Measurements from ENCODE around the gene GALNT18.
A peak's percentile ranks its signal among the peaks of the same experiment; 100 is the strongest.

The GALNT18 gene

DNA sequence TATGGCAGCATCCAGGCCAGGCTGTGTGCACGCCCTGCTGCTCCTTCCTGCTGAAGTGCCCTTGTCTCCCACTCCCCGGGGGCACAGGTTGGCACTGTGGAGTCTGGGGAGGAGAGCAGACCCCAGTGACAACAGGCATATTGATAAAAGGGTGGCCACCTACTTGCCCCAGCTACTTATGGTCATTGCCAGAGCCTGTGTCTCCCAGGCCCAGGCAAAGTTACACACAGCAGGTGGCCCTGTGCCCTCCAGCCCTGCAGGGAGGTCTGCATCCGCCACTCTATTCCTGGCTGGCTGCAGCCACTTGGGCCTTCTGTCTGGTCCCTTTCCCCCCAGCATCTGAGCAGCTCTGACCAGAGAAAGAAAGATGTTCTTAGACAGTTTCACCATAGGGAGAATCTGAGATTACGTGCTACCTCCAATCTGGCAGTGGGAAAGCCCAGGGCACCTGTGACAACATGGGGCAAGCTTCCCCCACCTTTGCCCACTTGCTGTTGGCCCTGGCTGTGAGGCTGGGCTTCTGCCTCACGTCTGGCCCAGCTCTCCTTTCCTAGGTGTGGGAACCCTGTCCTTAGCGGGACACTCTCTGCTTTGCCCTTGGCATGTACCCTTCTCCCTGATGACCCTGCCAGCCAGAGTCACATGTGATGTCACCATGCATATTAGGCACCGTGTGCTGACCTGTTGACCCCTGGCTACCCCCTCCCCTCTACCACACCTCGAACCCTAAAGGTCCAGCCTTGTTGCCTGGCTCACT lies 243.4 kb downstream of the GALNT18 start:
- ChIA-PET CTCF (interaction anchor here (1.5 kb wide), 1 partner anchor 10 kb away, joined by 5 read pairs; no protein-coding TSS in a partner anchor), POLR2A (no interaction called here)
- DNase-seq (ENCODE audit: extremely low spot score) = no peak
- TF ChIP-seq, protein P1, sequence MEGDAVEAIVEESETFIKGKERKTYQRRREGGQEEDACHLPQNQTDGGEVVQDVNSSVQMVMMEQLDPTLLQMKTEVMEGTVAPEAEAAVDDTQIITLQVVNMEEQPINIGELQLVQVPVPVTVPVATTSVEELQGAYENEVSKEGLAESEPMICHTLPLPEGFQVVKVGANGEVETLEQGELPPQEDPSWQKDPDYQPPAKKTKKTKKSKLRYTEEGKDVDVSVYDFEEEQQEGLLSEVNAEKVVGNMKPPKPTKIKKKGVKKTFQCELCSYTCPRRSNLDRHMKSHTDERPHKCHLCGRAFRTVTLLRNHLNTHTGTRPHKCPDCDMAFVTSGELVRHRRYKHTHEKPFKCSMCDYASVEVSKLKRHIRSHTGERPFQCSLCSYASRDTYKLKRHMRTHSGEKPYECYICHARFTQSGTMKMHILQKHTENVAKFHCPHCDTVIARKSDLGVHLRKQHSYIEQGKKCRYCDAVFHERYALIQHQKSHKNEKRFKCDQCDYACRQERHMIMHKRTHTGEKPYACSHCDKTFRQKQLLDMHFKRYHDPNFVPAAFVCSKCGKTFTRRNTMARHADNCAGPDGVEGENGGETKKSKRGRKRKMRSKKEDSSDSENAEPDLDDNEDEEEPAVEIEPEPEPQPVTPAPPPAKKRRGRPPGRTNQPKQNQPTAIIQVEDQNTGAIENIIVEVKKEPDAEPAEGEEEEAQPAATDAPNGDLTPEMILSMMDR (IDR thresholded peaks at IDR 0.05; ENCODE audit: control extremely low read depth, extremely low read depth, low read depth, missing control alignments) = no peak

GRCh38 chr11:11374358-11375148 lies 247.3 kb downstream of the GALNT18 start:
- ChIA-PET CTCF (no interaction called here), POLR2A (interaction anchor here (0.6 kb wide), 1 partner anchor 307 kb away, joined by 3 read pairs; no protein-coding TSS in a partner anchor)
- TF ChIP-seq, protein P1 (IDR thresholded peaks at IDR 0.05; ENCODE audit: control extremely low read depth, extremely low read depth, low read depth, missing control alignments) = no peak
- no peak for DNase-seq (ENCODE audit: extremely low spot score)

- no peak for DNase-seq (ENCODE audit: extremely low spot score)
- CTCF ChIA-PET = no interaction called here
- POLR2A ChIA-PET = no interaction called here
- TF ChIP-seq, protein P1 (IDR thresholded peaks at IDR 0.05; ENCODE audit: control extremely low read depth, extremely low read depth, low read depth, missing control alignments) = no peak
Observed at GRCh38 chr11:11373934-11374333, 247.9 kb downstream of the GALNT18 start.

DNA sequence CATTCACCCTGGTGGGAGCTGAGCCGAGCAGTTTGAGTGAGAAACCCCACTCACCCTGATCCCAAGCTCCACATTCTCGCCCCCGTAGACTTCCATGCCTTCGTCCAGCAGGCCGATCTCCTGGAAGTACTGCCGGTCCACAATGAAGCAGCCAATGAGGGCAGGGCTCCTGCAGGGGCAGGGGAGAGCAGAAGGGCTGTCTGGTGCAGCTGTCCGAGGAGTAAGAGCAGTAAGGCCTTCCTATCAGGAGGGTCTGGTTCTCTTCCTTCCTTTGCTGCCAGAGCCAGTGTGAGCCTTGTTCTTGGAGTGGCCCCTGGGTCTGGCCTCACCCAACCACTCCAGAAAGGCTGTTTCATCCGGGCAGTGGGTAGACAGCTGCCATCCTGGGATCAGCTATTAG lies 249.3 kb downstream of the GALNT18 start:
- ChIA-PET CTCF (interaction anchor here (1.1 kb wide), 1 partner anchor 13 kb away, joined by 3 read pairs; no protein-coding TSS in a partner anchor), POLR2A (no interaction called here)
- no peak for DNase-seq (ENCODE audit: extremely low spot score)
- TF ChIP-seq, protein P1 (IDR thresholded peaks at IDR 0.05; ENCODE audit: control extremely low read depth, extremely low read depth, low read depth, missing control alignments) = no peak

DNA sequence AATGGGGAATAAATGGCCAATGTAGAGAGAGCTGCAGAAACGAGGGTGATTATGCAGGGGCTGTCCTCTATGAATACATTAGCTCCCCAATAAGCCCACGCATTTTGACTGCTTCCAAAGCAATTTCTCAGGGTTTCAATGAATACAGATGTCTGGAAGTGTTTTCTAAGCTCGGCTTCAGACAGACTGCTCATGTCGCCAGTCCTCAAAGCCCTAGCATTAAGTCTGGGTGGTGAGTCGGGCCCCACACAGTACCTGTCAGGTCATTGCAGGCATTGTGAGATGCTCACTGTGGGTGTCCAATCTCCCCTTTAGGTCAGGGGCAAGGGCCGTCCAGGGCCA lies 250.9 kb downstream of the GALNT18 start:
- CTCF ChIA-PET = no interaction called here

GRCh38 chr11:11370255-11370961 lies 251.4 kb downstream of the GALNT18 start:
- TF ChIP-seq, protein P1 (IDR thresholded peaks at IDR 0.05; ENCODE audit: control extremely low read depth, extremely low read depth, low read depth, missing control alignments) = no peak
- CTCF ChIA-PET = no interaction called here
- POLR2A ChIA-PET = no interaction called here
- peak; percentile 32 for DNase-seq (ENCODE audit: extremely low spot score)

More for the DNA sequence above, 250.9 kb downstream of the GALNT18 start:
- POLR2A ChIA-PET = no interaction called here
- no peak for DNase-seq (ENCODE audit: extremely low spot score)
- TF ChIP-seq, protein P1 (IDR thresholded peaks at IDR 0.05; ENCODE audit: control extremely low read depth, extremely low read depth, low read depth, missing control alignments) = no peak
